Medulla oblongata (tissue), 1 donor: ENCODE data around the gene CD8B2.
"Not testable (repeated sequence)": the region's sequence is repeated elsewhere in the genome, so short reads cannot be mapped to it uniquely, and the experiment has no call there.

Experiments used
- DNase-seq: peaks from one replicate; pipeline ENCODE4 v3.0.0-alpha.2; 2015; ENCODE audit errors: extremely low spot score

CD8B2 gene

DNA sequence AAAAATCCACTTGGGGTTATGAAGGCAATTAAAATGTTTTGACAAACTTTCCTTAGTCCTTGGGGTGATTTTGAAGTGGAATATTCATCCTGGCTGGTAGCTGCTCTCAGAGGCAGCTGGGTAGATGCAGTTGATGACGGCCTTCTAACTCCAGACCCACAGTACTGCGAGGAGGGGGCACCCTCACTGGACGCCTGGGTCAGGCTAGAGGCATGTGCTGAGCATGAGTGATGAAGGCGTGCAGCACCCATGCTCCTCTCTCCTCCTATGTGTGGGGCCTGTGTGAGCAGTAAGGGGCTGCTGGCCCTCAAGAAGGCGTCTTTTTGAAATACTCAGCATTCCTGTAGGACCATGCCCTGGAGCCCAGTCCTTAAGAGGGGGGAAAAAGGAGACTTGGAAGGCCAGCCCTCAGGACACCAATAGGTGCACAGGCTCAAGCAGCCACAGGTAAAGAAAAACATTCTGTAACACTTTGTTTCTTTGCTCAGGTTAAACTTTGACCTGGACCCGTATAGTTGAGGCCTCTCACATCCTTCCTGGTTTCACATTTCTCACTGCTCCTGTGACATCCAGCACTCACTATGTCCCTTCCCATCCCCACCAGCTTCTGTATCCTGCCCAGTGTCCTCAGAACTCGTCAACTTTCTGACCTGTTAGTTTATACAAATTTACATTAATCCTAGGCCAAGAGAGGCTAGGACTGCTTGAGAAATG lies 64.4 kb downstream of the CD8B2 start:
- DNase-seq = no peak

DNA sequence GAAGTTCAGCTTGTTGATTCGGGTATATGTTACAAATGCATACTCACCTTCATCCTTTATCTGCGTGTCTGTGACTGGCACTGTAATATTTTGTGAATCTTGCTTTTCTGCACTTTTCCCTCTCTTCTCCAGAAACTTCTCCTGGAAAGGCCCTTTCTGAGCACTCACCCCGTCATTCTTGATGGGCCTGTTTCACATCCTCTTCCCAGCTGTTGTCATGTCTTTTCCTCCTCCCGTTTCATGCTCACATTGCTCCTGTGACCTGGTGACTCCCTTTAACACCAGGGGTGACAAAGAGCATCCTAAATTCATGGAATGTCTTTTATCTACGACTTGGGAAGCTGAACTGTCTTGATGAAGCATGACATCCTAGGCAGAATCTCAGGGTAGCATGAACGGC lies 65.8 kb downstream of the CD8B2 start:
- DNase-seq = no peak

DNA sequence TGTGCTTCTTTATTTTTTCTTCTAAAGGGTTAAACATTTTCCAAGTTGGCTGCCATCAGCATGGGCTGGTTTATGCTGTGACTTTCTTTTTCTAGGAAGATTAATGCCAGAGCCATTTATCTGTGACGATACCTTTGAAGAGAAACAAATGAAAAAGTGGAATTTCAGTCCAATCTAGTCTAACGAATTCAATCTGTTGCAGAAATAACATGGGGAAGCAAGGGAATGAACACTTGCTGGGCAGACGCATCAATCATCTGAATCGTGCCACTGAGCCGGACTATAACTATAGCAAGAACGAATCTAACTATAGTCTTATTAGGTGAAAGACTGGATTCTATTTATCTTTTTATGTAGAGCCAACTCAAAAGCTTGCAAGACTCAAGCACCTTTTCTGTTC lies 66.2 kb downstream of the CD8B2 start:
- no peak for DNase-seq

DNA sequence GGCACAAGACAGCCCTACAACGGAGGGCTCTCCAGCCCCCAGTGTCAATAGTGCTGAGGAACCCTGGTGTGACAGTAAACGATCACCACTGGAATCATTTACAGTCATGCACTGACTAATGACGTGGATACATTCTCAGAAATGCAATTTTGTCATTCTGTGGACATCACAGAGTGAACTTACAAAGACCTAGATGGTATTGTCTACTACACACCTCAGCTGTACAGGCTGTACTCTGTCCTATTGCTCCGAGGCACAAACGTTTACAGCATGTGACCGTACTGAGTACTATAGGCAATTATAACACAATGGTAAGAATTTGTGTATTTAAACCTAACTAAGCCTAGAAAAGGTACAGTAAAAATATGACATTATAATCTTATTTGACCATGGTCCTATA lies 67.2 kb downstream of the CD8B2 start:
- no peak for DNase-seq

DNA sequence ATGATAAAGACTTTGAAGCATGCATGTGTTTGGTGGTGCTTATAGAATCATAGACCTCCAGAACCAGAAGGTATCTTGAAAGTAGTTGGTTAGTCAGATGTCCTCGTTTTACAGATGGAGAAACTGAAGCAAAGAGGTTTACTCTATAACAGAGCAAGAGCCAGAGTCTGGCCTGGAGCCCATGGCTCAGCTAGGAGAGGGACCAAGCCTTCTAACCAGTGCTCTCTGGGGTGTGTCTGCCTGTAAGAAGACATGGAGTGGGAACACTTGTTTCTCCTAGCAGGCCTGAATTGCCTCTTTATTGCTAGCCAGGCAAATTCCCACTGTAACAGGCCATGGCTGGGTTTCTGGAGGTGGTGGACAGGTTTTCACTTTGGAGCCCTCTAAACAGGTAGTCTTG lies 67.9 kb downstream of the CD8B2 start:
- DNase-seq = no peak

DNA sequence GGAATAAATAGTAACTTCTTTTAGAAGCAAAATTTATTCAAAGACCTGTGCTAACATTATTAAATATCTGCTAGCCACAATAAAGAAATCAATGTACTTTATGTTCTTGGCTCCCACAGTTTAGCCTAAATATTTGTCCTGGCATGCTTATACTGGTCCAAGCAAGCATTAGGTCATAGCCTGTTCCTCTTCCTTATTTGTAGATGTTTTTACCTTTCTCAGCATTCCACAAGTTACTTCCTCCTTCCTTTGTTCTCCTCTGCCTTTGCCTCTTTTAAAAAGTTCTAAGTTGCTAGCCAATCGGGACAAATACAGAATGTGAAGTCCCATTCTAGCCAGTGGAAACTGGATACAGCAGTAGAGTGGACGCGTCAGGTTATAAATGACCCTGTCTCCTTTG lies 72.6 kb downstream of the CD8B2 start:
- DNase-seq = not testable (repeated sequence)

DNA sequence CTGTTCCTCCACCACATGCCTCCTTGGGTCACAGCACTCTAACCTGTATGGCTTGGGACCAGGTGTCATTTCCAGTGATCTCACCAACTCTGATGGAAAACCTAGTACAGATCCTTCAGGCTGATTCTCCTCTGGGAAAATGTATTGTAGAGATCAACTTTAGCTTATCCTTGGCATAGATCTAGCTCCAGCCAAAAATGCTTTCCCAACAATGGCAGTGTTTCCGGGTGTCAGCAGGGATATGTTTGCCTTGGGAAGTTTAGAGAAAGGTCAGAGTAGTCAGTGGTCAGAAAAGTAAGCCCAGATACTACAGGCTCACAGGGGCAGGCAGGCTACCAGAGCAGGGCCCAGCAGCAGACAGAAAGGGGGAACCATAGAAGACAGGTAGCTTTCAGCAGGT lies 73.6 kb downstream of the CD8B2 start:
- no peak for DNase-seq

DNA sequence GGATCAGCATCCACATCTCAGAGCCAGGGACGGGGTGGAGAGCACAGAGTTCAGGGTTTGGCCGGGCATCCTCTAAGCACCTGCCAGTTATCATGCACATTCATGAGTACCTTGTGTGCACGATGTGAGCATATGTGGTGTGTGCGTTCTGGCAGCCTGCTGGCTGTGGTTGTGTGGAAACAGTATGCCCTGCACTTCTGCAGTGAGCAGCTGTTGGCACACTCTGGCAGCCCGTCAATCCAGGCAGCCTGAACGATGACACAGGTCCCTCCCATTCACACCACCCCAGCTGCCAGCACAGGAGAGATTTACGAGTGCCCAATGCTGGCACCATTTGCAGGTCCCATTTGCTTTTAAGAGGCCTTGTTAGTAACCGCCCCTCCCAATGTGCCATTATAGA lies 74.2 kb downstream of the CD8B2 start:
- DNase-seq = no peak

DNA sequence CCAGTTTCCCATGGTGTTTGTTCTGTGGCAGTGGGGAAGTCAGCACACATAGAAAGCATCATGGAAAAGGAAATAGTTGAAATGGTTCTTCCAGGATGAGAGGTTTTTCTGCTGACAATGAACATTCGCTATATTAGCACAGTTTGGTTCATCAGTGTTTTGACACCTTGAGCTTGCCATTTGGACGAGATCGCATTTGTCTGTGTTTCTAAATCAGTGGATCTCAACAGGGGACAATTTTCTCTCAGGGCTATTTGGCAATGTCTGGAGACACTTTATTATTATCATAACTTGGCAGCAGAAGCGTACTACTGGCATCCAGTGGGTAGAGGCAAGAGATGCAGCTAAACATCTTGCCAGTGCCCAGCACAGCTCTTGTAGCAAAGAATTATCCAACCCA lies 74.6 kb downstream of the CD8B2 start:
- DNase-seq = no peak

DNA sequence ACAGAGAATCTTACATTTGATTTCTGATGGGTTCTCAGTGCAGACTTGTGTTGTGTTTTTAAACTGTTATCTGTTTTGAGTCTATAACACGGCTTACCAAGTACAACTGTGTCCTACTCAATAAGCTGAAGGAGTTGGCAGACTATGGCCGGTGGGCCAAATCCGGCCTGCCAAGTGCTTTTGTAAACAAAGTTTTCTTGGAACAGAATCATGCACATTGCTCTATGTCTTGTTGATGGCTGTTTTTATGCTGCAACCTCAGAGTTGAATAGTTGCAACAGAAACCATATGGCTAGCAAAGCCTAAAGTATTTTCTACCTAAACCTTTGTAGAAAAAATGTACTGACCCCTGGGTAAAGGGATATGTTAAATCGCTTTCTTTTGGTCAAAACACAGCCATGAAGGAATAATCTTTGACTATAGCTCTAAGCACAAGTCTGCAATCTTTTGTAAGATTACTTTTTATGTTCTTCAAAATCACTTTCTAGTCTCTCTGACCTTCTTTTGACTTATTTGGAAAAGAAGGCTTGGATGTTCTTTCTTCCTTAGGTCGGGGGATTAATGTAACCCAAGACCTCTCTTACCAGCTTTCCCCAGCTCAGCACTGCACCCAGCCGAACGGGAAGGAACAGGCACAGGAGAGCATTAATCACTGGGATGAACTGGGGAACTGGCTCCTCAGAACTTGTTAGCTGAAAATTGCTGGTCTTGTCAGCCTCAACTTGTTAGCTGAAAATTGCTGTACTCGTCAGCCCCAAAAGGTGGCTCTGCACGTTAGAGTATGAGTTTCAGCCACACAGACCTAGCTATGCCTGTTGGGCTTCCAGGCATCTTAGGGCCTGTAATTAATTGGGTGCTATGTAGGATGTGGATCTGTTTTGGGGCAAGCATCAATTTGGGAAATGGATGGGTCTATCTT lies 75.4 kb downstream of the CD8B2 start:
- DNase-seq = no peak

DNA sequence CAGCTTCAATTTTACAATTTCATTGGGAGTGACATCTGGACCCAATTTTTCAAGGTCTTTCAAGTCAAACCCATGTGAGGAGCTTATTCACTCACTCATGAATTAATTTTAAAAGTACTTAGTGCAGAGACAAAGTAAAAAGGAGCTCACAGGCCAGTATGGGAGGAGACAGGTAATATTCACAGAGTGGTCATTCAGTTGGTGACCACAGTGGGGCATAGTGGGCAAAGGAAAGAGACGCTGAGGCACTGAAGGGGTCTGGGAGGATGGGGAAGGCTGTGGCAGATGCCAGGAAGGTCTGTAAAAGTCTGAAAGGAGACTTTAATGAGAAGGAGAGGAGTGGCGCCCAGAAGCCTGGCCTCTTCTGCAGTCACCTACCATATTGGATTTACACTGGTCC lies 76.0 kb downstream of the CD8B2 start:
- DNase-seq = no peak

DNA sequence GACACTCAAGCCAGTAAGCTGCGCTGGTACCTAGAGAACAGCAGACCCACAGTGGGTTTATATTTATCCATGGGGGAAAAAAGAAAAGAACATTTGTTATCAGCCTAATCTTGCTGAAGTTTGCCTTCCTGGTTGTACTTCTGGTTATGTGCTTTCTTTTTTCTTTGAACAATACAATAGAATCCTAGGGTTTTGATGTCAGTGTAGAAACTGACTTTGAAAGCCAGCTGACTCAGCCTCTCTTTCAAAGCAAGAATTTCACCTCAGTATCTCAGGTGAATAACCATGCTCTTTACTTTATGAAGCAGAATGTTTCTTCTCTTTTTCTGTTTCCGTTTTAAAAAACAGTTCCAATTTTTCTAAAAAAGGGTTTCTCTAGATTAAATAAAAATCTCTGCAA lies 78.4 kb downstream of the CD8B2 start:
- no peak for DNase-seq

DNA sequence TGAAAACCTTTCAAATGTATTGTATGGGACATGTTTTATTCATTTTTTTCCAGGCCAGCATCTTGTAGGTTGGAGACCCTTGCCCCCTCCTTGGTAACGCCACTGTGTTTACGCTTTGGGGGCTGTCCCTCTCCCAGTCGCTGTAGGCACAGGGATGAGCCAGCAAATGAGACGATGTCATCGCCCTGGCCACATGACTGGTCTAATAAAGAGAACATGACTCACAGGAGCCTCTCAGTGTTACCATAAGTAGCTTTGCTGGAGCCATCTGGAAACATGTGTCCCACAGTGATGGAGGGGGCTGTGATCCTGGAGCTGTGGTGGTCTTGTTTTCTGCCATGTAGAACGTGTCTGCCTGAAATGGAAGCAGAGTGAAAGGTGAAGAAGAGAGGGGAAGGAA lies 78.9 kb downstream of the CD8B2 start:
- DNase-seq = no peak

DNA sequence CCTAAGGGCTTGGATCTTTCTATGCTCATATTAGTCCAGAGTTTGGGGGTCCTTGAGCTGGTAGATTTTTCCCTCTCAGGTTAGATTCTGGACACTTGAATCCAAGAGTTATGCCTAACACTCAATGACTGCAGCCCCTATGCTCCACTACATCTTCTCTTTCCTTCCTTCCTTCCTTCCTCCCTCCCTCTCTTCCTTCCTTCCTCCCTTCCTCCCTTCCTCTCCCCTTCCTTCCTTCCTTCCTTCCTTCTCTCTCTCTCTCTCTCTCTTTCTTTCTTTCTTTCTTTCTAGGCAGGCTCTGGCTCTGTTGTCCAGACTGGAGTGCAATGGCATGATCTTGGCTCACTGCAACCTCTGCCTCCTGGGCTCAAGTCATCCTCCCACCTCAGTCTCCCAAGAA lies 79.3 kb downstream of the CD8B2 start:
- DNase-seq = not testable (repeated sequence)

DNA sequence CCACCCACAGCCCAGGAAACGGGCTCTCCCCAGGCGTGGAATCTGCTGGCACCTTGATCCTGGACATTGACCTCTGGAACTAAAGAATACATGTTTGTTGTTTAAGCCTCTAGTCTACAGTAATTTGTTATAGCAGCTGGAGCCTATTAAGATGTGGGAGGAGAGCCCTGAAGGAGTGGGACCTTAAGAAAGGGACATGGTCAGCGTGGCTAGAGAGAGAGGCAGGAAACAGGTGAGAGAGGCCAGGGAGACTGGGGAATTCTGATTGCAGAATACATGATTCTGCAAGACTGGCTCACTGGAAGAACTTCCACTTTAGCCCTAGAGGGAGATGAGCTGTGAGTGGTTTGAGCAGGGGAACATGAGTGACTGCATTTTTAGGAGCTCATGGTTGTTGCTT lies 83.2 kb downstream of the CD8B2 start:
- no peak for DNase-seq
